ENCODE data around the gene AQR.
"Not testable (repeated sequence)": the region's sequence is repeated elsewhere in the genome, so short reads cannot be mapped to it uniquely, and the experiment has no call there.

AQR gene

GRCh38 chr15:34810443-34811129, 159.0 kb downstream of the AQR start:
- DNase-seq, result no peak

GRCh38 chr15:34809186-34809585, 160.4 kb downstream of the AQR start:
- DNase-seq, result no peak

GRCh38 chr15:34808016-34808415, 161.5 kb downstream of the AQR start:
- no peak for DNase-seq

- DNase-seq, result not testable (repeated sequence)
Measured at GRCh38 chr15:34807241-34807640, 162.3 kb downstream of the AQR start.

- no peak for DNase-seq
Measured at GRCh38 chr15:34804776-34805175, 164.8 kb downstream of the AQR start.

GRCh38 chr15:34804113-34804512, 165.4 kb downstream of the AQR start:
- no peak for DNase-seq

GRCh38 chr15:34802803-34803750, 166.5 kb downstream of the AQR start:
- DNase-seq, result no peak

- no peak for DNase-seq
Measured at GRCh38 chr15:34802371-34802770, 167.2 kb downstream of the AQR start.
